HG03342 (cell line): ENCODE results near the gene CHMP4B.

ENCODE experiments used
- ATAC-seq: cut with Tn5 transposase; IDR thresholded peaks from one replicate; pipeline ENCODE4 v1.9.1; 2021; ENCODE audit warnings: mild to moderate bottlenecking, moderate library complexity; ENCODE audit not compliant: unreplicated experiment

The CHMP4B gene

GRCh38 chr20:33817411-33817810 is 6.3 kb downstream of the CHMP4B start:
- no peak for ATAC-seq

DNA sequence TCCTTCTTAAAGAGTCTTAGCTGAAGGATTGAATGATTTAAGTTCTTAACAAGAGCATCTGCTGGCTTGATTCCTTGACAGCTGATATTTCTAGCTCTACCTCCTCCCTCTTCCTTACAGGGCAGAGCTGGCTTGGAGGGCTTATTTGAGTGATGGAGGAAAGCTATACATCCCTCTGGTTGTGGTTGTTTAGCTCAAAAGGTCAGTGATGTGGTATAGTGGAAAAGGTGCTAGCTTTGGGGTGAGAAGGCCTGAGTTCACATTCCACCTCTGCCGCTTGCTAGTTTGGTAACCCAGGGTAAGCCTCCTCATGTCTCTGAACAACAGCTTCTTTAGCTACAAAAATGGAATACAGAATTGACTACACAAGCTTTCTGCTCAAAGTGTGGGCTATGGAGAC is 8.3 kb downstream of the CHMP4B start:
- no peak for ATAC-seq

- ATAC-seq = no peak
Observed at GRCh38 chr20:33820362-33820761, 9.2 kb downstream of the CHMP4B start.

- no peak for ATAC-seq
Observed at GRCh38 chr20:33821270-33821836, 10.2 kb downstream of the CHMP4B start.

- ATAC-seq = no peak
Observed at GRCh38 chr20:33822423-33822822, 11.3 kb downstream of the CHMP4B start.

GRCh38 chr20:33822991-33823390 is 11.8 kb downstream of the CHMP4B start:
- no peak for ATAC-seq

DNA sequence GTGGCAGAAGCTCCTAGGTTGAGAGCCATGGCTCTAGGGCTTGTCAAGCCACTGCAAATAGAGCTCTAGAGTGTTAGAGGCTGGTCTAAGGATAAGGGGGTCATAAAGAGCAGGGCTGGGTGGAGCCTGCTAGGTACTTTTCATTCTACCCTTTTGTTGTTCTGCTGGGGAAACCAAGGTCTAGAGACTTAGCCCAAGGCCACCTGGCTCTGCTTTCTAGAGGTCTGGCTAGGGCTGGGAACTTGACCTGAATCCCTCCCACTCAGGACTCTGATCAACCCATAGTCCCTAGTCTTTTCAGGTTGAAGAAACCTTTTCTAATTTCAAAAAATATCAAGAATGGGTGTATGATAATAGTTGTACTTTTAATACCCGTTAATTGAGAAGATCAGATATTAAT is 13.7 kb downstream of the CHMP4B start:
- ATAC-seq = no peak

DNA sequence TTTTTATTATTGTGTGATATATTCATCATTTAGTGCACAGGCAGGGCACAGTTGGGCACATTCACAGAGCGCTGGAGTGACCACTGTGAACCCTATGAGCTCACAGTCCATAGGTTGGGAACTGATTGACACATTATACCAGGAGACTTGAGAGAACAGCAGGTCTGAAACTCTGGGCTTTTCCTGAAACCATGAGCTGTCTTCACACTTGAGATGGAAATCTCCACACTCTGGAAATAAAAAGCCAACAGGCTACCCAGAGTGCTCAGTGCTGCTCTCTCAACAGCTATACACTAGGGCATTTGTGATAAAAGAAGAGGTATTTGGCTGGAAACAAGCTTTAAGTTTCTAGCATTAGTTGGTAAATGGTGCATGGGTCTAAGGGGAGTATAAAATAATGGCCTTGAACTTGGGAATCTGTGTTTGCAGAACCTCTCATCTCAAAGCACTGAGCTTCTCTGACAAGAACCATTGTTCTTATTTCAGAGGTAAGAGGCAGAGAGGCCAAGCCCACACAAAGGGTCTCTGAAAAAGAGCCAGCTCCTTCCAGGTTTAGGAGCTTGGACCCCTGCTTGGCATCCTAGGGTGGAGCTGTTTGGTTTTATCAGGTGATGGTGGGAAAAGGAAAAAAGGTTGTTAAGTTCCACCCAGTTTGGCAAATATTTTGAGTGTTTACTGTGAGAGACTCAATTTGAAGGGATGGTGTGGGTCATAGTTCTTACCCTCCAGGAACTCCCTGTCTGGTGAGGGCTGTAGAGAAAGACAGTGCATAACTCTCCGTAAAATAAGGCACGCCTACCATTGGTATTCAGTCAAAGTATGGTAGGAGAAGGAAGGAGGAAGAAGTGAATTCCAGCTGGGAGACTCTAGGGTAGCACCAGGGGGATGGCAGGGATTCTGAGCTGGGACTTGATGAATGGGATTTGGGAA is 14.5 kb downstream of the CHMP4B start:
- no peak for ATAC-seq

DNA sequence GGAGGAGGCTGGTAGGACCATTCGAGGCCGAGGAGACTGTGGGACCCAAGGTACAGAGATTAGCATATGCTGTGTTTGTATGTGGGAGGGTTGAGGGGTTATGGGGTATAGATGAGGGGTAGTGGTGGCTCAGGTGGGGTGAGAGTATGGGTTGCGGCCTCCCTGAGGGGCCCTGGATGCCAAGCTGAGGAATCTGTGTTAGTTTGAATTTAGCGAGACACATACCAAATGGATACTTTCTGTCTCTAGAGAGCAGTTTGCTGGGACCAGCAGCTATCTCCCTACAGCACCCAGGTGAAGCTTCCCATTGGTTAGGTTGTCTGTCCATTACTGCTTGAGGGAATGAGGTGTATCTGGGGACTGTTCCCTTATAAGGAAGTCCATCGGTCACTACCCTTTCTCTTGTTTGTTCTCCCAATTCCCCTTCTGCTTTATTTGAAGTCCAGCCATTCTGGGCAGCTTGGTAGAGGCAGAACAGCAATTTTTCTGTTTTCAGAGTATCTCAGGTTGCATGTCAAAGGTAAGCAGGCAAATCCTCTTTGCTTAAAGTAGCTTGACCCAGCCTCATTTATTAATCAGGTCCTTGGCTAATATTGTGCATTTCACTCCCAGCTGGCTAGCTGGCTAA is 15.2 kb downstream of the CHMP4B start:
- no peak for ATAC-seq

DNA sequence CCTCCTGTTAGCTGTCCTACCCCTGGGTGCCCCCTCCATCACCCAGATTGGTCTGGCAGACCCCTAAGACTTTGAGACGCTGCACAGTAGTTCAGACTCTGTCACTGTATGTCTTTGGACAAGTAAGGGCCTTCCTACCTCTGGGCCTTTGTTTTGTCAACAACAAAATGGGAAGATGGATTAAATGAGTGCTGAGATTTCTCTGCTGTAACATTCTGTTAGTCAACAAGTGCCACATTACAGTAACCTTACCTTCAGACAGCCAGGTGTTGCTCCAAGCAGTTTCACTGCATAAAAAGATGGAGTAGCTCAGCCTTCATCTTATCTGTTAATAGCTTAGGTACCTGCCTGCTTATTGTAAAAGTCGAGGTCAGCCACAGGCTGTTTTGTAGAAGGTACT is 16.0 kb downstream of the CHMP4B start:
- ATAC-seq = no peak

DNA sequence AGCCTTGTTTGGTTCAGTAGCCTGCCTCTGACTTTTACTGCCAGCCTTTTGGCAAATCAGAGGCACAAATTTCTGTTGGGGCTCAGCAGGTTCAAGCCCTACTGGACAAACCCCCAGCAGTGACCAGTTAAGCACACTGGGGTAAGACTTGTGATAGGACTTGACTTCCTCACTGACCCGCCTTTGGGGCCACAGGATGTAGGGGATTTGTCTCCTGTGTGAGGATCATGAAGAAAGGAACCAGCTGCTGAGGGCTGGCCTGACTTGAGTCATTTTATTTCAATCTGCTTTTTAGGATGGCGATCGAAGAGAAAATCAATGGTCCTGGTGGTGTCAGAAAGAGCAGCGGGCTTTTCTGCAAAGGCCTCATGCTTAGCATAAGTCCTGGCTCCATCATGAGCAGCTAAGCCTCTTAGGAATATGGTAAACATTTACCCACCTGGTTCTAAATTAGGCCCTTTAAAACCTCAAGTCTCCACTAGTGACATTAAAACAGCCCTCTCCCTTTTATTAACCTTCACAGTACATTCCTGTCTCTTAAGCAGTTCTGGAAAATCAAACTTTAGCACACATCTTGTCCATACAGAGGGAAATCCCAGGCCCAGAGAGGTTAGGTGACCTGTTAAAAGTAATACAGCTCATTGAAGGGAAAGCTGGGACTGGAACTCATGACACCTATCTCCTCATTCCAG is 16.6 kb downstream of the CHMP4B start:
- no peak for ATAC-seq

DNA sequence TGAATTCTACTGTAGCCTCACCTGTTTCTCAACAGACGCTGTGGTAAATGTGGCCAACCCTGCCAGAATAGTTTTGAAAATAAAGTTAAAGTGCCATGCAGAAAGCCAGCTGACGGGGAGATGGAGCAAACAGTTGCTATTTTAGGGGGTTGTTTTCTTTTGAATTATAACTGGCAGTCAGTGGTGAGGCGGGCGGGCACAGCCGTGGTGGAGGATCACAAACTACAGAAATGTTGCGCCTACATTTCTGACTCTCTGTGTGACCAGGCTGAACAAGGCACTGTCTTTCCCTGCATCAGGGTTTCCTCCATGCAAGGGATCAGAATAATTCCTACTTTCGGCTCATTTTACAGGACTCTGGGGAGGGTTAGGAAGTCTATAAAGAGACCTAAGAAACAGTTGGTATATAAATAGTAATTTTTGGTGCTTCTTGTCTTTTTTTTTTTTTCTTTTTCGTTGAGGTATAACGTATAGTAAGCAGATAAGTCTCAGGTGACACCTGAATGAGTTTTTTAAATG is 17.2 kb downstream of the CHMP4B start:
- ATAC-seq = no peak

GRCh38 chr20:33828967-33829560 is 17.9 kb downstream of the CHMP4B start:
- no peak for ATAC-seq

DNA sequence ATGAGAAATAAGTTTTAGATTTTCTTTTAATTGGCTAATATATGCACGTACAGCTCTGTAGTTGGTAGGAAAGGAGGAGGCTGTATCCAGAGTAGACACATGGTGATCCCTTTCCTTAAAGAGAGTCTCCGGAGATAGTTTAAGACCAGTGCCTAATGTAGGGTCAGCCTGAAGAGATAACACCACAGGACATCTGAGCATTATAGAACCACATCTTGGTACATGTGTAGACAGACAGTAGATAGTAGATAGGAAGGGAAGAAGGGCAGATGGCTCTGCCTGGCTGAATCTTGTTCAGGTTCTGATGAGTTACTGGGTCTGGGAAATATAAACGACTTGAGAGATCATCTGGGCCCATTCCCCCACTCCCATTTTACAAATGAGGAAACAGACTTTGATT is 18.5 kb downstream of the CHMP4B start:
- no peak for ATAC-seq

DNA sequence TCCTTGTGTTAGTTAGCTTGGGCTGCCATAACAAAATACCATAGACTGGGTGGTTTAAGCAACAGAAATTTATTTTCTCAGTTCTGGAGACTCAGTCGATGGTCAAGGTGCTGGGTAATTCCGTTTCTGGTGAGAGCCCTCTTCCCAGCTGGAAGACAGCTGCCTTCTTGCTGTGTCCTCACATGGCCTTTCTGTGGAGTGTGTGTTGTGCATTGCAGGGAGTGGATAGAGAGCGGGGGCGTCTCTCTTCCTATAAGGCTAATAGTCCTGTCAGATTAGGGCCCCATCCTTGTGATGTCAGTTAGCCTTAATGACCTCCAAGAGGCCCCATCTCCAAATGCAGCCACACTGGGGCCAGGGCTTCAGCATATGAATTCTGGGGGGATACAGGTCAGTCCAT is 19.2 kb downstream of the CHMP4B start:
- no peak for ATAC-seq

DNA sequence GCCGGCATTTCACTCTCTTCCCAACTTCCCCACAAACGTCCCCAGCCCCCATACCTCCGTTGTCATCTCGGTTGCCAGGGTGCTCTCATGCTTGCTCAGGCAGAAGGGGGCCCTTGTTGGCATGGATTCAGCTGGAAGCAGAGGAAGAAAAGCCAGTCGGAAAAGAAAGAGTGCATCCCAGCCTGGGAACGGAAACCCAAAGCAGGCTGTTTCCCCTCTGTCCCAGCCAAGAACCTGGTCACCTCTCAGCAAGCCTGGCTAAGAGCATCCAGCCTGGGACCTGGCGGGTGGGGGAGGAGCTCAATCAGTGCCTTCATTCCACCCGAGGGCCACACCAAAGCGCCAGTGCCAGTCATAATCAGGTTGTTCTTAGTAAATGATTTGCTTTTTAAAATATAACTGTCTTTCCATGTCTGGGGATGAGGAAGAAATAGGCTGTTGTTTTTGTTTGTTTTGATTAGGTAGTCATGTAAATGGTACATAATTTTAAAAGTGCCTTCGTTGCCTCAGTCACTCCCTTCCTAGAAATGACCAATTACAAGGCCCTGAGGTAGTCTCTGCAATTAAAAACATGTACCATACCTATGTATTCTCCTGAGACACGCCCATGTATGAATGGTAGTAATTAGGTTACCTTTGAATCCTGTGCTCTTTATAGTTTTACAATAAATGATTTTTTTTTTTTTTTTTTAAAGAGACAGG is 21.1 kb downstream of the CHMP4B start:
- no peak for ATAC-seq

DNA sequence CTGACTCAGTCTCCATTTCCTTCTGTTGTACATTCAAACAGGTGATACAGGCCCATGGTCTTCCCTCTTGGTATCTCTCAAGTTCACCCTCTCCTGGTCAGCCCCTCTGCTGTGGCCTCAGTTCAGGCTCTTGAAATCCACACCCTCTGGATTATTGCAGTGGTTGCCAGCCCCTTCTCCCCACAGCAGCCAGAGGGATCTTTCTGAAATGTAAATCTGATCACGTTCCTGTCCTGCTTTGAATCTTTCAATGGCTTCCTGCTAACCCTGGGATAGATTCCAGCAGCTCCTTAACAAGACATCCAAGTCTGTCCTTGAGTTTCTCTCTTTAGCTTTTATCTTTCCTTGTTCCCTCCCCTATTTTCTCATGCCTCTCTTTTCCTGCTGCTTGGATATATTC is 22.2 kb downstream of the CHMP4B start:
- no peak for ATAC-seq

- ATAC-seq = no peak
Observed at GRCh38 chr20:33835615-33836172, 24.5 kb downstream of the CHMP4B start.

- no peak for ATAC-seq
Observed at GRCh38 chr20:33836277-33836676, 25.1 kb downstream of the CHMP4B start.
